ENCODE results near the gene MLLT10.

Gene MLLT10

GRCh38 chr10:21501731-21502347, 32.2 kb upstream of the MLLT10 start:
- H3K4me3 ChIP-seq (ENCODE audit: low read depth, low read length) = no peak overlapping the region
- TF ChIP-seq CTCF (conservative IDR thresholded peaks at IDR 0.05; ENCODE audit: low read depth, low read length) = no peak
- DNase-seq (ENCODE audit: low read depth) = no peak

- no peak for TF ChIP-seq CTCF (conservative IDR thresholded peaks at IDR 0.05; ENCODE audit: low read depth, low read length)
- H3K4me3 ChIP-seq (ENCODE audit: low read depth, low read length) = no peak overlapping the region
- no peak for DNase-seq (ENCODE audit: low read depth)
Measured at GRCh38 chr10:21502348-21502740, 31.7 kb upstream of the MLLT10 start.

- no peak overlapping the region for H3K4me3 ChIP-seq (ENCODE audit: low read depth, low read length)
- no peak for TF ChIP-seq CTCF (conservative IDR thresholded peaks at IDR 0.05; ENCODE audit: low read depth, low read length)
- no peak for DNase-seq (ENCODE audit: low read depth)
Measured at GRCh38 chr10:21503542-21503941, 30.5 kb upstream of the MLLT10 start.

GRCh38 chr10:21505711-21506278, 28.2 kb upstream of the MLLT10 start:
- no peak for TF ChIP-seq CTCF (conservative IDR thresholded peaks at IDR 0.05; ENCODE audit: low read depth, low read length)
- DNase-seq (ENCODE audit: low read depth) = no peak

GRCh38 chr10:21506351-21506750, 27.7 kb upstream of the MLLT10 start:
- DNase-seq (ENCODE audit: low read depth) = no peak
- no peak overlapping the region for H3K4me3 ChIP-seq (ENCODE audit: low read depth, low read length)
- TF ChIP-seq CTCF (conservative IDR thresholded peaks at IDR 0.05; ENCODE audit: low read depth, low read length) = no peak

More at GRCh38 chr10:21505711-21506278, 28.2 kb upstream of the MLLT10 start:
- no peak overlapping the region for H3K4me3 ChIP-seq (ENCODE audit: low read depth, low read length)

- TF ChIP-seq CTCF (conservative IDR thresholded peaks at IDR 0.05; ENCODE audit: low read depth, low read length) = no peak
- DNase-seq (ENCODE audit: low read depth) = no peak
- H3K4me3 ChIP-seq (ENCODE audit: low read depth, low read length) = no peak overlapping the region
Measured at GRCh38 chr10:21507150-21507549, 26.9 kb upstream of the MLLT10 start.

Measured in choroid plexus epithelial cell (primary cell).